IPS DF 4.7 (cell line): ENCODE measurements around the gene PCYT2.

ENCODE experiments used
- DNase-seq: peaks from one replicate; pipeline ENCODE4 v3.0.0-alpha.2; 2013; ENCODE audit warnings: low spot score; ENCODE audit errors: extremely low read depth

The PCYT2 gene

GRCh38 chr17:81914103-81914850 lies 3.1 kb upstream of the PCYT2 start:
- no peak for DNase-seq

- no peak for DNase-seq
These were observed 2.3 kb upstream of the PCYT2 start for GRCh38 chr17:81913394-81914102.

GRCh38 chr17:81912441-81913309 lies 1.5 kb upstream of the PCYT2 start:
- DNase-seq = no peak

- no peak for DNase-seq
These were observed 770 bp upstream of the PCYT2 start for GRCh38 chr17:81911969-81912368.

GRCh38 chr17:81910840-81911276 lies 341 bp downstream of the PCYT2 start:
- DNase-seq = no peak

GRCh38 chr17:81909966-81910839 lies 996 bp downstream of the PCYT2 start:
- DNase-seq = no peak

GRCh38 chr17:81909231-81909630 lies 2.0 kb downstream of the PCYT2 start:
- DNase-seq = no peak

GRCh38 chr17:81908793-81909192 lies 2.4 kb downstream of the PCYT2 start:
- no peak for DNase-seq

GRCh38 chr17:81907219-81908145 lies 3.7 kb downstream of the PCYT2 start:
- no peak for DNase-seq

- no peak for DNase-seq
These were observed 4.6 kb downstream of the PCYT2 start for GRCh38 chr17:81906476-81907218.

GRCh38 chr17:81905993-81906392 lies 5.2 kb downstream of the PCYT2 start:
- DNase-seq = no peak

GRCh38 chr17:81905424-81905875 lies 5.7 kb downstream of the PCYT2 start:
- no peak for DNase-seq

- DNase-seq = no peak
These were observed 6.4 kb downstream of the PCYT2 start for GRCh38 chr17:81904600-81905423.

- no peak for DNase-seq
These were observed 7.2 kb downstream of the PCYT2 start for GRCh38 chr17:81903896-81904599.

GRCh38 chr17:81903415-81903831 lies 7.8 kb downstream of the PCYT2 start:
- DNase-seq = no peak

- DNase-seq = no peak
These were observed 8.4 kb downstream of the PCYT2 start for GRCh38 chr17:81902653-81903414.
